TTC549 (cell line): Measurements from ENCODE around the gene TMEM200B.
"Not testable (repeated sequence)": the region's sequence is repeated elsewhere in the genome, so short reads cannot be mapped to it uniquely, and the experiment has no call there.

Experiments used
- FAIRE-seq: peaks from 2 replicates; lab custom pipeline; 2012; peaks lifted over from hg19 to GRCh38; lab: Jason Lieb, UNC

The TMEM200B gene

GRCh38 chr1:29123887-29124365 lies at the start of gene TMEM200B:
TMEM200B (minus strand) TSS chr1:29123903; CDS start chr1:29121828, 2,075 bp downstream.
- FAIRE-seq = no peak

GRCh38 chr1:29172415-29172939 lies 48.8 kb upstream of the TMEM200B start:
- no peak for FAIRE-seq

- no peak for FAIRE-seq
Measured at GRCh38 chr1:29171521-29171920, 47.8 kb upstream of the TMEM200B start.

- FAIRE-seq = no peak
Measured at GRCh38 chr1:29171089-29171488, 47.4 kb upstream of the TMEM200B start.

- no peak for FAIRE-seq
Measured at GRCh38 chr1:29169976-29170375, 46.3 kb upstream of the TMEM200B start.

GRCh38 chr1:29167904-29168303 lies 44.2 kb upstream of the TMEM200B start:
- FAIRE-seq = no peak

GRCh38 chr1:29166291-29166878 lies 42.7 kb upstream of the TMEM200B start:
- FAIRE-seq = no peak

- FAIRE-seq = no peak
Measured at GRCh38 chr1:29164588-29164987, 40.9 kb upstream of the TMEM200B start.

- FAIRE-seq = no peak
Measured at GRCh38 chr1:29162476-29163138, 38.9 kb upstream of the TMEM200B start.

- FAIRE-seq = no peak
Measured at GRCh38 chr1:29162025-29162424, 38.3 kb upstream of the TMEM200B start.

- FAIRE-seq = no peak
Measured at GRCh38 chr1:29159773-29160172, 36.1 kb upstream of the TMEM200B start.

- no peak for FAIRE-seq
Measured at GRCh38 chr1:29157269-29157601, 33.5 kb upstream of the TMEM200B start.

GRCh38 chr1:29156543-29157268 lies 33.0 kb upstream of the TMEM200B start:
- FAIRE-seq = no peak

GRCh38 chr1:29152046-29152805 lies 28.5 kb upstream of the TMEM200B start:
- no peak for FAIRE-seq

- FAIRE-seq = not testable (repeated sequence)
Measured at GRCh38 chr1:29150346-29150745, 26.6 kb upstream of the TMEM200B start.

GRCh38 chr1:29148656-29149491 lies 25.2 kb upstream of the TMEM200B start:
- no peak for FAIRE-seq

- no peak for FAIRE-seq
Measured at GRCh38 chr1:29145739-29146437, 22.2 kb upstream of the TMEM200B start.

- no peak for FAIRE-seq
Measured at GRCh38 chr1:29144178-29144577, 20.5 kb upstream of the TMEM200B start.

- FAIRE-seq = no peak
Measured at GRCh38 chr1:29142714-29143113, 19.0 kb upstream of the TMEM200B start.

GRCh38 chr1:29136391-29136915 lies 12.8 kb upstream of the TMEM200B start:
- no peak for FAIRE-seq

GRCh38 chr1:29134695-29135028 lies 11.0 kb upstream of the TMEM200B start:
- no peak for FAIRE-seq
